Measurements from ENCODE around the gene RAB6B.

The RAB6B gene

DNA sequence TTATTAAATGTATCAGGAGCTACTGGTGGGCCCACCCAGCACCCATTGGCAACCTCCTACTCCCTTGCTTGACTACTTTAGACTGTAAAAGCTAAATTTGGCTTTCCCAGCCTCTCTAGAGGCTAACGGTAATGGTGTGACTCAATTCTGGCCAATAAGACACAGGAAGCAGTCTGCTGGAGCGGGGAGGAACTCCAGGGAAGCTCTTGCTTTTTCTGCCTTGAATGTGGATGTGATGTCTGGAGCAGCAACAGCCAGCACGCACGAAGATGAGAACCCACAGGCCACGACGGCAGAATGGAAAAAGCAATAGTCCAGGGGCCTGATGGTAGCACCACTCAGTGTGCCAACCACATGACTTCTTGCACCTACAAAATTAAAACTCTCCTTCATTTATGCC, 39.9 kb downstream of the RAB6B start:
- DNase-seq (ENCODE audit: low read depth): no peak
- no peak overlapping the region for H3K4me3 ChIP-seq (ENCODE audit: control insufficient read depth, low read depth, low read length)
- TF ChIP-seq, protein P1, sequence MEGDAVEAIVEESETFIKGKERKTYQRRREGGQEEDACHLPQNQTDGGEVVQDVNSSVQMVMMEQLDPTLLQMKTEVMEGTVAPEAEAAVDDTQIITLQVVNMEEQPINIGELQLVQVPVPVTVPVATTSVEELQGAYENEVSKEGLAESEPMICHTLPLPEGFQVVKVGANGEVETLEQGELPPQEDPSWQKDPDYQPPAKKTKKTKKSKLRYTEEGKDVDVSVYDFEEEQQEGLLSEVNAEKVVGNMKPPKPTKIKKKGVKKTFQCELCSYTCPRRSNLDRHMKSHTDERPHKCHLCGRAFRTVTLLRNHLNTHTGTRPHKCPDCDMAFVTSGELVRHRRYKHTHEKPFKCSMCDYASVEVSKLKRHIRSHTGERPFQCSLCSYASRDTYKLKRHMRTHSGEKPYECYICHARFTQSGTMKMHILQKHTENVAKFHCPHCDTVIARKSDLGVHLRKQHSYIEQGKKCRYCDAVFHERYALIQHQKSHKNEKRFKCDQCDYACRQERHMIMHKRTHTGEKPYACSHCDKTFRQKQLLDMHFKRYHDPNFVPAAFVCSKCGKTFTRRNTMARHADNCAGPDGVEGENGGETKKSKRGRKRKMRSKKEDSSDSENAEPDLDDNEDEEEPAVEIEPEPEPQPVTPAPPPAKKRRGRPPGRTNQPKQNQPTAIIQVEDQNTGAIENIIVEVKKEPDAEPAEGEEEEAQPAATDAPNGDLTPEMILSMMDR (IDR thresholded peaks at IDR 0.05; ENCODE audit: control insufficient read depth, insufficient read depth, low read depth, low read length, missing control alignments): no peak

DNA sequence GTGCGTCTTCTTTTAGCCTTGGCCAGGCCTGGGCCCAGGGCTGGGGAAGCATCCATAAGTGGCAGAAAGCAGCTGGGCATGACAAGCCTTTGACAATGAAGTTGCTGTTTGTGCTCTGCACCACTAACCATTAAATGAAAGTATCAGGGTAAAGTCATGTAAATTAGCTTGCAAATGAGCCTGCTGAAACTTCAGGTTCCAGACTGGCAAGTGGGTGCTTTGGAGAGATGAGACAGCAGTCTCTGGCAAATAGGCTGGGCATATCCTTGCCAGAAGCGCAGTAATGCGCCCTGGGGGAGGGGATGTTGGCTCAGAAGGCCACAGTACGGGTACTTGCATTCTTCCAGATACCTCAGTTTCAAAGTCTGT, 40.7 kb downstream of the RAB6B start:
- TF ChIP-seq, protein P1 (IDR thresholded peaks at IDR 0.05; ENCODE audit: control insufficient read depth, insufficient read depth, low read depth, low read length, missing control alignments): no peak
- DNase-seq (ENCODE audit: low read depth): no peak
- no peak overlapping the region for H3K4me3 ChIP-seq (ENCODE audit: control insufficient read depth, low read depth, low read length)

DNA sequence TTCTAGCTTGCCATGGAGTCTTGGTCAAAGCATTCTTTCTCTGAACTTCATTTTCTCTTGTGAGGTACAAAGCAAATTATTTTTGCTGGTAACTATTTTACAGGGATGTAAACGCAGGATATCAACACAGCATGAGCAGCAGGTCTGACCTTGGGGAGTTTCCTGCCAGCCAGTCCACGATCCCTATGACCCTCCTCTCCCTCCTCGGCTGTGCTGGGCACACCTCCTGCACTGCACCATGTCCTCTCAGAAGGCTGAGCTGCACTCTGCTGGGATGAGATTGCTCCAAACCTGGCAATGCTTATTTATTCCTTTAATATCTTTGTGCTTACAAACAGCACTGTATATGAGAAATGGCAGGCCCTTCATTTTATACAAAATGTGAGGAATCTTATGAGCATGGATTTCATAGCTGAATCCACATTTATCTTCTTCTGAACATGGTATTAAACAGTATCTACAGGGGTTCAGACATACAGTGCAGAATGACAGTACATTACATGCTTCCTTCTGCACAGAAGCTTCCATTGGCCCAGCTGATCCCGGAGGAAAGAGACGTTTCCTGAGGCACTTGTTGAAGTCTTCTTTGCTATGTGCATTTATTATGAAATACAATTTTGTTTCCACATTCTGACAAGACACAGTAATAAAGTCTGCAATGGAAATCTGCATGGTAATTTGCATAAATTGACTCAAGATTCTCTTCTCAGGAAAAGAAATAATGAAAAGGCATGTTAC, 41.2 kb downstream of the RAB6B start:
- TF ChIP-seq, protein P1 (IDR thresholded peaks at IDR 0.05; ENCODE audit: control insufficient read depth, insufficient read depth, low read depth, low read length, missing control alignments): no peak
- no peak for DNase-seq (ENCODE audit: low read depth)
- no peak overlapping the region for H3K4me3 ChIP-seq (ENCODE audit: control insufficient read depth, low read depth, low read length)

DNA sequence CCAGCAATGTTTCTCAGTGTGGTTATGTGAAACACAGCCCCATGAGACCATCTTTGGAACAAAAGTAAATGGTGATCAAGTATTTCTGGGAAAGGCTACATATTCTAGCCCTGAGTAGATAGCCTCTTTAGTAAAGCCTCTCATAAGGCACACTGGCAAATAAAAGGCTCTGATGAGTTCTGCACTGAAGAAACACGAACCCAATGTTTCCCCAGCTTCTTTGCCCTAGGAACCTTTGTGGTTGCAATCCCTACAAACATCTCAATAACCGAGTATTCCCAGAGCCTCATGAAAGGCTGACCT, 41.8 kb downstream of the RAB6B start:
- DNase-seq (ENCODE audit: low read depth): no peak
- TF ChIP-seq, protein P1 (IDR thresholded peaks at IDR 0.05; ENCODE audit: control insufficient read depth, insufficient read depth, low read depth, low read length, missing control alignments): no peak
- no peak overlapping the region for H3K4me3 ChIP-seq (ENCODE audit: control insufficient read depth, low read depth, low read length)

DNA sequence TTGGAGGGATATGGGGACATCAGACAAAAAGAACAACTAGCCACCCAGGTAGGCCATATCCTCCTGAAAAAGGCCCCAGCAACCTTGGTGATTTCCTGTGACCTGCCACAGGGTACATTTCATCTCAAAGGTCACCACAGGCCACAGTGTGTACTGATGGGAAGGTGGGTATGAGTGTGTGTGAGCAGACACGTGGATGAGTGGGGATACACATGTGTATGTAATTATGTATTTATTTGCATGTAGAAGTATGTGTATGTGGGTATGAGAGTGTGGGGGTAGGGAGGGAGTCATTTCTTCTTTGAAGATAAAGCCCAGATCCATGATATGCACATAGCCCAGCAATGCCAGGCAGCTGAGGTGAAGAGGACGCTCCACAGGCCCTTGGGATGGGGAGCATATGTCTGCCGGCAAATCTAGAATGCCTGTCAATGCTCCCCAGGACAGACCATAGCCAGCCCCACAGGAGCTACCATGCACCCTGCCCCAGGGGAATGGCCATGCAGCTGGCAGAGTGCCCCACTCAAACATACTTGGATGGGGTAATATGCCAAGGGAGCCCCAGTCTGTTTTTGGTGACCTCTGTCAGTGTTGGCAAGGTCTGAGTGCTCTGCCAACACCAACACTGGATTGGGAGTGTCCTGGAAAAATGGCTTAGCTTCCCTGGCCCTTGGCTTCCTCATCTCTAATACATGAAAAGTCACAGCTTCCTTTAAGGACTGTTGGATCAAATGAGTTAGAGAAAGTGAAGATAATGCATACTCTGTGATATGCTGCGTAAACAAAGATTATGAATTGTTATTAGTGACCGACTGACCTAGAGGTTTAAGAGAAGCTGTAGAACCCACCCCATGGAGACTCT, 42.4 kb downstream of the RAB6B start:
- H3K4me3 ChIP-seq (ENCODE audit: control insufficient read depth, low read depth, low read length): no peak overlapping the region
- TF ChIP-seq, protein P1 (IDR thresholded peaks at IDR 0.05; ENCODE audit: control insufficient read depth, insufficient read depth, low read depth, low read length, missing control alignments): no peak
- DNase-seq (ENCODE audit: low read depth): no peak

DNA sequence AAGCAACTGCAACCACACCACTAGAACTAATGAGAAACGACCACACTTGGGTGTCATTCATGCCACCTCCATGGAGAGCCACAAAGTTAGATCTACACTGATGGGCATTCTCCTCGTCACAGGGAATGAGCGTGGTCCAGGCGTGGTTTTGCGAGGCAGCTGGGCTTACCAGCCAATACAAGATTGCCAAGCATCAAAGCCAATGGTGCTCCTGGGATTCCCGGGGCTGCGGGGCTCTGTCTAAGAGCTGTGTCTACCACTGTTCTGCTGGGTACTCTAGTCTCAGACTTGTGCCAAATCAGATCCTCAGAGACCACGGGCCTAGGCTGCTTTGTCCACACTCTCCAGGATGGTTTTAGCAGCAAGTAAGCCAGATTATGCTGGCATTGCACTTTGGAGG, 43.8 kb downstream of the RAB6B start:
- DNase-seq (ENCODE audit: low read depth): no peak

More for the DNA sequence above, 43.8 kb downstream of the RAB6B start:
- TF ChIP-seq, protein P1 (IDR thresholded peaks at IDR 0.05; ENCODE audit: control insufficient read depth, insufficient read depth, low read depth, low read length, missing control alignments): no peak
- no peak overlapping the region for H3K4me3 ChIP-seq (ENCODE audit: control insufficient read depth, low read depth, low read length)

Measured in AG09309 (cell line).